HEK293 (cell line): ENCODE data around the gene CIAO2B.

Experiments
- ZNF175 ChIP-seq: fragments of 450-650 bp; formaldehyde crosslinking; IDR thresholded peaks from 2 replicates; pipeline ENCODE4 v1.5.1; 2016; ENCODE audit warnings: missing biosample characterization, missing genetic modification characterization
- ZNF292 ChIP-seq: fragments of 450-650 bp; formaldehyde crosslinking; IDR thresholded peaks from 2 replicates; pipeline ENCODE4 v1.5.1; 2016; ENCODE audit warnings: low read depth, missing biosample characterization, missing genetic modification characterization, borderline replicate concordance

DNA sequence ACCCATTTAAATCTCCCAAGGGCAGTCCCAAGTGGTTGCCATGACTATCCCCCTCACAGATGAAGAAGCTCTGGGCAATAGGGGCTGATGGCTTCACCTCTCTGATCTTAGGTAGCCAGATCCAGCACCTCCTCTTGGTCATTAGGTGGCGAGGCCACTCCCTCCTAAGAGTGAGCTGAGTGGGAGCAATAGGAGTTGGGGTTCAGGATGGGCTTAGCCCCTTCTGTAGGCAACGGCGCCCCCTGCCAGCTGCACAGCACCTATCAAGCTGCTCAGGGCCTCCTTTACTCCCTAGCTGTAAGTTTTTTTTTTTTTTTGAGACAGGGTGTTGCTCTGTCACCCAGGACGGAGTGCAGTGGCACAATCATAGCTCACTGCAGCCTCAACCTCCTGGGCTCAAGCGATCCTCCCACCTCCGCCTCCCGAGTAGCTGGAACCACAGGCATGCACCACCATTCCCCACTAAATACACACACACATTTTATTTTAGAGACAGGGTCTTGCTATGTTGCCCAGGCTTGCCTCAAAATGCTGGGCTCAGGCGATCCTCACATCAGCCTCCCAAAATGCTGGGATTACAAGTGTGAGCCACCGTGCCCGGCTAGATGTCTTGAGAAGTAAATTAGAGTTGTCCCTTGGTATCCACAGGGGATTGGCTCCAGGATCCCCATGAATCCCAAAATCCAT lies 5.4 kb downstream of the CIAO2B start:
- TF ChIP-seq ZNF175, result no peak
- no peak for TF ChIP-seq ZNF292 (tag by site-specific recombination)
